GM21515 (cell line): ENCODE measurements around the gene TMEM233.
"Not testable (repeated sequence)": the region's sequence is repeated elsewhere in the genome, so short reads cannot be mapped to it uniquely, and the experiment has no call there.

Source experiments
- ATAC-seq: cut with Tn5 transposase; IDR thresholded peaks from one replicate; pipeline ENCODE4 v1.9.1; 2021; ENCODE audit not compliant: unreplicated experiment

Gene TMEM233

GRCh38 chr12:119657001-119657400 is 63.4 kb downstream of the TMEM233 start:
- ATAC-seq: not testable (repeated sequence)

GRCh38 chr12:119658166-119658565 is 64.6 kb downstream of the TMEM233 start:
- ATAC-seq: not testable (repeated sequence)

- no peak for ATAC-seq
Measured at GRCh38 chr12:119659289-119659897, 65.8 kb downstream of the TMEM233 start.

- ATAC-seq: no peak
Measured at GRCh38 chr12:119660076-119660475, 66.5 kb downstream of the TMEM233 start.

GRCh38 chr12:119661882-119662281 is 68.3 kb downstream of the TMEM233 start:
- ATAC-seq: no peak

GRCh38 chr12:119664642-119665041 is 71.1 kb downstream of the TMEM233 start:
- no peak for ATAC-seq

- no peak for ATAC-seq
Measured at GRCh38 chr12:119665164-119665929, 71.8 kb downstream of the TMEM233 start.

GRCh38 chr12:119666226-119666795 is 72.7 kb downstream of the TMEM233 start:
- no peak for ATAC-seq

GRCh38 chr12:119666900-119667576 is 73.5 kb downstream of the TMEM233 start:
- no peak for ATAC-seq

GRCh38 chr12:119667577-119668323 is 74.2 kb downstream of the TMEM233 start, which contains the start of gene PRKAB1:
Gene PRKAB1 (plus strand): TSS chr12:119668133. CDS start chr12:119668245, 112 bp downstream.
- ATAC-seq: peak; percentile 93

- no peak for ATAC-seq
Measured at GRCh38 chr12:119668324-119668841, 74.8 kb downstream of the TMEM233 start.

- no peak for ATAC-seq
Measured at GRCh38 chr12:119669744-119670472, 76.3 kb downstream of the TMEM233 start.

- ATAC-seq: no peak
Measured at GRCh38 chr12:119671070-119671469, 77.5 kb downstream of the TMEM233 start.

- ATAC-seq: no peak
Measured at GRCh38 chr12:119672194-119672593, 78.6 kb downstream of the TMEM233 start.

- ATAC-seq: no peak
Measured at GRCh38 chr12:119673634-119674033, 80.1 kb downstream of the TMEM233 start.

- no peak for ATAC-seq
Measured at GRCh38 chr12:119674560-119674959, 81.0 kb downstream of the TMEM233 start.

- ATAC-seq: no peak
Measured at GRCh38 chr12:119676022-119676421, 82.4 kb downstream of the TMEM233 start.

GRCh38 chr12:119676573-119676972 is 83.0 kb downstream of the TMEM233 start:
- ATAC-seq: no peak

GRCh38 chr12:119678459-119678858 is 84.9 kb downstream of the TMEM233 start:
- no peak for ATAC-seq

GRCh38 chr12:119679081-119679480 is 85.5 kb downstream of the TMEM233 start:
- ATAC-seq: no peak
